Measurements from ENCODE around the gene GAS6.

GRCh38 chr13:113801289-113801961 lies 62.5 kb downstream of the GAS6 start:
- TF ChIP-seq CTCF (IDR thresholded peaks at IDR 0.05) (no peak), EP300 (IDR thresholded peaks at IDR 0.05) (no peak)
